Trophoblast cell (in vitro differentiated cells and primary cell): Measurements from ENCODE around the gene TPST1.
A peak's percentile ranks its signal among the peaks of the same experiment; 100 is the strongest.
"Not testable (repeated sequence)": the region's sequence is repeated elsewhere in the genome, so short reads cannot be mapped to it uniquely, and the experiment has no call there.

ENCODE experiments used
- DNase-seq, 2 donors: peaks; one replicate each; pipeline ENCODE4 v3.0.0-alpha.2; 2016
- H2AFZ ChIP-seq: 2 replicates; pipeline ENCODE4 v1.6.1; 2013; ENCODE audit warnings: low read length, moderate library complexity, mild to moderate bottlenecking; ENCODE audit not compliant: insufficient read depth, poor library complexity
- H2AK5ac ChIP-seq: 2 replicates; pipeline ENCODE4 v1.6.1; 2013; ENCODE audit warnings: mild to moderate bottlenecking, low read length
- H2BK120ac ChIP-seq: 2 replicates; pipeline ENCODE4 v1.6.1; 2013; ENCODE audit warnings: low read length, mild to moderate bottlenecking, moderate library complexity; ENCODE audit not compliant: insufficient read depth, poor library complexity
- H2BK12ac ChIP-seq: 2 replicates; pipeline ENCODE4 v1.6.1; 2013; ENCODE audit warnings: mild to moderate bottlenecking, low read length, moderate library complexity
- H2BK5ac ChIP-seq: 2 replicates; pipeline ENCODE4 v1.6.1; 2013; ENCODE audit warnings: low read length, low read depth, moderate library complexity, mild to moderate bottlenecking; ENCODE audit not compliant: poor library complexity
- H3K14ac ChIP-seq: 2 replicates; pipeline ENCODE4 v1.6.1; 2013; ENCODE audit warnings: mild to moderate bottlenecking, low read length
- H3K18ac ChIP-seq: 2 replicates; pipeline ENCODE4 v1.6.1; 2013; ENCODE audit warnings: mild to moderate bottlenecking, low read length
- H3K23ac ChIP-seq: 2 replicates; pipeline ENCODE4 v1.6.1; 2013; ENCODE audit warnings: low read length
- H3K27ac ChIP-seq: 2 replicates; pipeline ENCODE4 v1.5.1; 2013; ENCODE audit warnings: low read depth, mild to moderate bottlenecking, inconsistent platforms, low read length, moderate library complexity
- H3K27me3 ChIP-seq: 2 replicates; pipeline ENCODE4 v1.6.1; 2013; ENCODE audit warnings: inconsistent platforms, mild to moderate bottlenecking, low read length, moderate library complexity; ENCODE audit not compliant: insufficient read depth
- H3K36me3 ChIP-seq, 2 experiments: 1 replicate in 1 of 2; 2 replicates in 1 of 2; pipeline ENCODE4 v1.6.1; 2013; ENCODE audit warnings: low read length in 2 of 2, mild to moderate bottlenecking in 2 of 2, moderate library complexity in 1 of 2; ENCODE audit not compliant: insufficient read depth in 2 of 2, control insufficient read depth in 1 of 2
- H3K4ac ChIP-seq: 2 replicates; pipeline ENCODE4 v1.6.1; 2013; ENCODE audit warnings: low read depth, mild to moderate bottlenecking, low read length, moderate library complexity
- H3K4me1 ChIP-seq, 2 experiments: 1 replicate in 1 of 2; 2 replicates in 1 of 2; pipeline ENCODE4 v1.6.1; 2013; ENCODE audit warnings: low read length in 2 of 2, mild to moderate bottlenecking in 2 of 2, moderate library complexity in 1 of 2; ENCODE audit not compliant: insufficient read depth in 2 of 2, control insufficient read depth in 1 of 2
- H3K4me2 ChIP-seq: 2 replicates; pipeline ENCODE4 v1.6.1; 2013; ENCODE audit warnings: inconsistent platforms, mild to moderate bottlenecking, low read length, moderate library complexity
- H3K4me3 ChIP-seq: 2 replicates; pipeline ENCODE4 v1.5.1; 2013; ENCODE audit warnings: mild to moderate bottlenecking, low read depth, low read length, inconsistent platforms
- H3K79me1 ChIP-seq: one replicate; pipeline ENCODE4 v1.6.1; 2013; ENCODE audit warnings: low read length
- H3K79me2 ChIP-seq: 2 replicates; pipeline ENCODE4 v1.6.1; 2013; ENCODE audit warnings: low read length, mild to moderate bottlenecking; ENCODE audit not compliant: control insufficient read depth, insufficient read depth, poor library complexity
- H3K9ac ChIP-seq: 2 replicates; pipeline ENCODE4 v1.6.1; 2013; ENCODE audit warnings: mild to moderate bottlenecking, low read length
- H3K9me3 ChIP-seq: 2 replicates; pipeline ENCODE4 v1.6.1; 2013; ENCODE audit warnings: low read depth, mild to moderate bottlenecking, control low read depth, inconsistent platforms, low read length; ENCODE audit not compliant: insufficient read depth
- H4K12ac ChIP-seq: 2 replicates; pipeline ENCODE4 v1.6.1; 2013; ENCODE audit warnings: low read depth, mild to moderate bottlenecking, low read length, moderate library complexity
- H4K8ac ChIP-seq: 2 replicates; pipeline ENCODE4 v1.6.1; 2013; ENCODE audit warnings: low read depth, mild to moderate bottlenecking, low read length, moderate library complexity
- H4K91ac ChIP-seq: one replicate; pipeline ENCODE4 v1.6.1; 2013; ENCODE audit warnings: low read depth, mild to moderate bottlenecking, low read length, moderate library complexity
- WGBS: extraction: QIAGEN DNeasy Blood & Tissue Kit; methylation state at CpG from one replicate; pipeline ENCODE4 v1.1.7; 2013; ENCODE audit warnings: missing lambda C conversion rate; ENCODE audit not compliant: insufficient read length, insufficient coverage; ENCODE audit errors: extremely low coverage; 5-methylcytosine and 5-hydroxymethylcytosine counted together

The TPST1 gene

DNA sequence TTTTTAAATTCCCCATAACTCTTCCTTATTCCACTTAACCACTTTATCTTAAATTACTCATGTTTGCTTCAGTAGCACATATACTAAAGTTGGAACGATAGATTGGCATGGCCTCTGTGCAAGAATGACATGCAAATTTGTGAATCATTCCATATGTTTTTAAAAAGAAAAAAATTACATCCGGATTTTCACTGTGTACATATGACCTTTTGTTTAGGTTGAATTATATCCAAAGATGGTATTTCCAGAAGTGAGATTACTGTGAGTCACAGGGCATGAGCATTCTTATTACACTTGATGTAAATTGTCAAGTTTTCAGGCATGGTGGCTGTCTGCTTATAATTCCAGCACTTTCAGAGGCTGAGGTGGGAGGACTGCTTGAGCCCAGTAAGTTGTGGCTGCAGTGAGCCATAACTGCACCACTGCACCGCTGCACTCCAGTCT is 190.0 kb downstream of the TPST1 start:
- H3K23ac ChIP-seq, H3K9ac ChIP-seq, H3K27me3 ChIP-seq, H3K4me2 ChIP-seq, H3K4me1 ChIP-seq, H3K79me2 ChIP-seq, H3K4me3 ChIP-seq, H2BK5ac ChIP-seq, H3K14ac ChIP-seq, H3K36me3 ChIP-seq, DNase-seq, H2BK120ac ChIP-seq, H4K91ac ChIP-seq, H3K79me1 ChIP-seq, H4K12ac ChIP-seq, H4K8ac ChIP-seq, H2AFZ ChIP-seq, H3K9me3 ChIP-seq, H2BK12ac ChIP-seq, H3K27ac ChIP-seq, H3K4ac ChIP-seq, H2AK5ac ChIP-seq, H3K18ac ChIP-seq: not testable (repeated sequence)
- WGBS = no CpG with 5 or more reads among the region's 3 CpGs

DNA sequence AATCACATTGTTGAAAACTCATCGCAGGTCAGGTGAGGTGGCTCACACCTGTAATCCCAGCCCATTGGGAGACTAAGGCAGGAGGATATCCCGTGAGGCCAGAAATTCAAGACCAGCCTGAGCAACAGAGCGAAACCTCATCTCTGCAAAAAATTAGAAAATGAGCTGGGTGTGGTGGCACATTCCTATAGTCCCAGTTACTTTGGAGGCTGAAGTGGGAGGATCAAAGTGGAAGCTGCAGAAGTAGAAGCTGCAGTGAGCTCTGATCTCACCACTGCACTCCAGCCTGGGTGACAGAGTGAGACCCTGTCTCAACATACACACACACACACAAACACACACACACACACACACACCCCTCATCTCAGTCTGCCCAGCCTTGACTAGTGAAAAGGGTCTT is 190.9 kb downstream of the TPST1 start:
- H3K9ac ChIP-seq, H3K14ac ChIP-seq, H3K79me1 ChIP-seq, H4K91ac ChIP-seq, H4K12ac ChIP-seq, H3K9me3 ChIP-seq, H3K4me1 ChIP-seq, H3K36me3 ChIP-seq, H3K79me2 ChIP-seq, H2AK5ac ChIP-seq, H2AFZ ChIP-seq, H3K4me3 ChIP-seq, H3K18ac ChIP-seq, H4K8ac ChIP-seq, H3K27ac ChIP-seq, H3K4ac ChIP-seq, H2BK120ac ChIP-seq, H3K4me2 ChIP-seq, H3K23ac ChIP-seq, H2BK12ac ChIP-seq, H2BK5ac ChIP-seq, DNase-seq, H3K27me3 ChIP-seq: not testable (repeated sequence)
- no CpG with 5 or more reads among the region's 3 CpGs for WGBS

DNA sequence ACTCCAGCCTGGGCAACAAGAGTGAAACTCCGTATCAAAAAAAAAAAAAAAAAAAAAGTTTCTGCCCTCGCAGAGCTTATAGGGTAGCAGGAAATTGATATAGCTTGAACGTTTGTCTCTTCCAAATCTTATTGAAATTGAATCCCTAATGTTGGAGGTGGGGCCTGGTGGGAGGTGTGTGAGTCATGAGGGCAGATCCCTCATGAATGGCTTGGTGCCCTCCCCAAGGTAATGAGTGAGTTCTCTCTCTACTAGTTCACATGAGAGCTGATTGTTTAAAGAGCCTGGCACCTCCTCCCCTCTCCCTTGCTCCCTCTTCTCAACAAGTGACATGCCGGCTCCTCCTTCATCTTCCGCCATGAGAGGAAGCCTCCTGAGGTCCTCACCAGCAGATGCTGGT is 193.7 kb downstream of the TPST1 start:
- H3K36me3 ChIP-seq, H4K12ac ChIP-seq, H2AFZ ChIP-seq, DNase-seq, H2BK5ac ChIP-seq, H3K14ac ChIP-seq, H3K27me3 ChIP-seq, H3K4ac ChIP-seq, H3K9ac ChIP-seq, H3K4me1 ChIP-seq, H4K8ac ChIP-seq, H2BK12ac ChIP-seq, H2BK120ac ChIP-seq, H3K79me1 ChIP-seq, H3K4me2 ChIP-seq, H3K23ac ChIP-seq, H3K4me3 ChIP-seq, H3K18ac ChIP-seq, H2AK5ac ChIP-seq, H3K79me2 ChIP-seq, H3K9me3 ChIP-seq, H4K91ac ChIP-seq: not testable (repeated sequence)
- no CpG with 5 or more reads among the region's 5 CpGs for WGBS
- peak overlapping the region; percentile 26 for H3K27ac ChIP-seq

DNA sequence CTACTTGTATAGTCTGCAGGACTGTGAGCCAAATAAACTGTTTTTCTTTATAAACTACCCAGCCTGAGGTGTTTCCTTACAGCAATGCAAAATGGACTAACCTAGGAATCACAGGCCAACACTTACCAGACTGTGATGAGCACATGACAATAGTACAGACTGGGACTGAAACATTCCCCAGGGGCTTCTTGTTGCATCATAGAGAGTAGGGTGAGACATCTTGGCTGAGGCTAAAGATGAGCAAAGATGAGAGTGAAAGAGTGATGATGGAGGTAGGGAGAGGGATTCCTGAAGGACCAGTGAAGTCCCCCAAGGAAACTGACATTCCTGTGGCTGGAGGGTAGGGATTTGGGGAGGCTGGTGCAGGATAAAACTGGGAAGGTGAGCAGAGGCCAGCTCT is 194.4 kb downstream of the TPST1 start:
- no peaks in the 10 kb centered on the region for H3K79me1 ChIP-seq
- peaks cover 0 to 2% of the 10 kb centered on the region in 2 experiments for H3K36me3 ChIP-seq
- no peak overlapping the region for H4K8ac ChIP-seq
- H3K27me3 ChIP-seq = no peaks in the 10 kb centered on the region
- H3K4me3 ChIP-seq = no peak overlapping the region
- no peak overlapping the region for H3K23ac ChIP-seq
- no peak overlapping the region for H2AK5ac ChIP-seq
- H4K12ac ChIP-seq = no peak overlapping the region
- H3K9ac ChIP-seq = no peak overlapping the region
- no peak overlapping the region for H3K27ac ChIP-seq
- H3K9me3 ChIP-seq = peaks cover 2% of the 10 kb centered on the region
- H3K18ac ChIP-seq = no peak overlapping the region
- no peak overlapping the region for H3K4ac ChIP-seq
- H2BK120ac ChIP-seq = no peak overlapping the region
- no peak overlapping the region for H3K14ac ChIP-seq
- H2BK12ac ChIP-seq = no peak overlapping the region
- H3K4me2 ChIP-seq = no peak overlapping the region
- H2AFZ ChIP-seq = no peak overlapping the region
- H2BK5ac ChIP-seq = no peak overlapping the region
- no peak for DNase-seq
- H3K4me1 ChIP-seq = peaks cover 0 to 4% of the 10 kb centered on the region in 2 experiments
- H4K91ac ChIP-seq = no peak overlapping the region
- H3K79me2 ChIP-seq = no peaks in the 10 kb centered on the region
